ENCODE data around the gene PHTF2.
"Not testable (repeated sequence)": the region's sequence is repeated elsewhere in the genome, so short reads cannot be mapped to it uniquely, and the experiment has no call there.

PHTF2 gene

GRCh38 chr7:77993838-77994237 lies 195.3 kb downstream of the PHTF2 start:
- no peak for DNase-seq

GRCh38 chr7:77995717-77996116 lies 197.1 kb downstream of the PHTF2 start:
- no peak for DNase-seq

- DNase-seq: not testable (repeated sequence)
These were observed 200.6 kb downstream of the PHTF2 start for GRCh38 chr7:77999168-77999567.

GRCh38 chr7:78002021-78002420 lies 203.4 kb downstream of the PHTF2 start:
- DNase-seq: no peak

- no peak for DNase-seq
These were observed 204.1 kb downstream of the PHTF2 start for GRCh38 chr7:78002715-78003114.

GRCh38 chr7:78006063-78006755 lies 207.6 kb downstream of the PHTF2 start:
- DNase-seq: no peak
